Lung (tissue), 12 donors: ENCODE measurements around the gene GPATCH8. TPM values are rescaled to one million over a fixed set of nuclear protein-coding genes. Genes with fewer than 3 reads are reported as not detected.
"Not testable (repeated sequence)": the region's sequence is repeated elsewhere in the genome, so short reads cannot be mapped to it uniquely, and the experiment has no call there.

ENCODE experiments used
- ATAC-seq: fragments of 200-7000 bp; cut with Tn5 transposase; one replicate; pipeline ENCODE4 v1.9.1; 2020; ENCODE audit warnings: moderate number of reproducible peaks; ENCODE audit not compliant: insufficient read depth, low FRiP score
- DNase-seq, 3 donors: peaks; one replicate each; pipeline ENCODE4 v3.0.0-alpha.2; 2013 to 2017
- H3K27ac ChIP-seq, 2 donors: one replicate each; pipeline ENCODE4 v1.5.1; 2013; ENCODE audit warnings: mild to moderate bottlenecking in 2 of 2, moderate library complexity in 2 of 2, control low read depth in 1 of 2, inconsistent platforms in 1 of 2, low read depth in 1 of 2, low read length in 1 of 2
- H3K27me3 ChIP-seq, 3 donors: one replicate each; pipeline ENCODE4 v1.5.1; 2013; ENCODE audit warnings: low read length in 2 of 3; ENCODE audit not compliant: control insufficient read depth in 3 of 3, insufficient read depth in 3 of 3
- H3K36me3 ChIP-seq, 4 donors: one replicate each; pipeline ENCODE4 v1.5.1; 2013; ENCODE audit warnings: low read length in 4 of 4, mild to moderate bottlenecking in 1 of 4, moderate library complexity in 1 of 4; ENCODE audit not compliant: control insufficient read depth in 4 of 4, insufficient read depth in 4 of 4
- H3K4me1 ChIP-seq, 5 donors: one replicate each; pipeline ENCODE4 v1.5.1; 2013; ENCODE audit warnings: low read length in 5 of 5, mild to moderate bottlenecking in 2 of 5, moderate library complexity in 1 of 5; ENCODE audit not compliant: control insufficient read depth in 5 of 5, insufficient read depth in 5 of 5
- H3K4me3 ChIP-seq: one replicate; pipeline ENCODE4 v1.5.1; 2013; ENCODE audit warnings: mild to moderate bottlenecking, control low read depth, moderate library complexity
- H3K9ac ChIP-seq, 2 donors: one replicate each; pipeline ENCODE4 v1.5.1; 2013; ENCODE audit warnings: low read length in 2 of 2, control low read depth in 1 of 2; ENCODE audit not compliant: insufficient read depth in 1 of 2
- H3K9me3 ChIP-seq, 4 donors: one replicate each; pipeline ENCODE4 v1.5.1; 2013; ENCODE audit warnings: low read length in 3 of 4, mild to moderate bottlenecking in 1 of 4, moderate library complexity in 1 of 4; ENCODE audit not compliant: control insufficient read depth in 4 of 4, insufficient read depth in 3 of 4
- CTCF ChIP-seq: IDR thresholded peaks from 2 replicates; pipeline ENCODE4 v1.5.1; 2012; ENCODE audit warnings: mild to moderate bottlenecking; ENCODE audit errors: control extremely low read depth, extremely low read depth
- WGBS, 2 donors: extraction: QIAGEN DNeasy Blood & Tissue Kit; methylation state at CpG; one replicate each; pipeline ENCODE4 v1.1.7; 2013; 5-methylcytosine and 5-hydroxymethylcytosine counted together
- polyA plus RNA-seq, 2 donors: library from polyadenylated mRNA; stranded (reverse); fragments of 200-250 nt; gene quantifications; one replicate each; pipeline ENCODE4 v1.2.1, GENCODE V29; 2013
- total RNA-seq, 2 donors: library from RNA; depleted of rRNA in 1 of 2; stranded (reverse); fragments of >200 nt in 1 of 2; gene quantifications; one replicate each; pipeline ENCODE4 v1.2.1, GENCODE V29; 2014 to 2021
- donor health status: control.
- donor health status: control.
- donor health status: Bipolar disorder and iron deficiency.
- donor health status: healthy.
- donor health status: DM: yes; HTN: yes; CAD: no.

Gene GPATCH8
- total and polyA plus RNA-seq, 4 donors, result 8.9 to 62.0 (median 23.8) TPM

GRCh38 chr17:44372036-44372435 is 131.2 kb downstream of the GPATCH8 start:
- no peak for DNase-seq
- Histone ChIP-seq H3K27me3 (no peaks in the 10 kb centered on the region), H3K9ac (no peak overlapping the region), H3K4me1 (peaks cover 0 to 20% (median 7%) of the 10 kb centered on the region in 5 donors), H3K4me3 (no peak overlapping the region), H3K27ac (no peak overlapping the region), H3K9me3 (no peaks in the 10 kb centered on the region), H3K36me3 (no peaks in the 10 kb centered on the region)
- TF ChIP-seq CTCF, result no peak
- ATAC-seq, result no peak
- 78 to 90% methylated on average over 10 of the region's 10 CpGs for whole genome bisulfite sequencing, 2 donors

GRCh38 chr17:44369414-44370023 is 133.7 kb downstream of the GPATCH8 start:
- not testable (repeated sequence) for H3K9ac ChIP-seq, H3K36me3 ChIP-seq, H3K27ac ChIP-seq, H3K4me1 ChIP-seq, ATAC-seq, H3K4me3 ChIP-seq, H3K9me3 ChIP-seq, DNase-seq, H3K27me3 ChIP-seq
- 51 to 63% methylated on average over 17 of the region's 17 CpGs for WGBS, 2 donors

- WGBS, 2 donors, result 92 to 95% methylated on average over 36 to 42 of the region's 42 CpGs
These were observed 134.6 kb downstream of the GPATCH8 start for GRCh38 chr17:44368391-44369243.

DNA sequence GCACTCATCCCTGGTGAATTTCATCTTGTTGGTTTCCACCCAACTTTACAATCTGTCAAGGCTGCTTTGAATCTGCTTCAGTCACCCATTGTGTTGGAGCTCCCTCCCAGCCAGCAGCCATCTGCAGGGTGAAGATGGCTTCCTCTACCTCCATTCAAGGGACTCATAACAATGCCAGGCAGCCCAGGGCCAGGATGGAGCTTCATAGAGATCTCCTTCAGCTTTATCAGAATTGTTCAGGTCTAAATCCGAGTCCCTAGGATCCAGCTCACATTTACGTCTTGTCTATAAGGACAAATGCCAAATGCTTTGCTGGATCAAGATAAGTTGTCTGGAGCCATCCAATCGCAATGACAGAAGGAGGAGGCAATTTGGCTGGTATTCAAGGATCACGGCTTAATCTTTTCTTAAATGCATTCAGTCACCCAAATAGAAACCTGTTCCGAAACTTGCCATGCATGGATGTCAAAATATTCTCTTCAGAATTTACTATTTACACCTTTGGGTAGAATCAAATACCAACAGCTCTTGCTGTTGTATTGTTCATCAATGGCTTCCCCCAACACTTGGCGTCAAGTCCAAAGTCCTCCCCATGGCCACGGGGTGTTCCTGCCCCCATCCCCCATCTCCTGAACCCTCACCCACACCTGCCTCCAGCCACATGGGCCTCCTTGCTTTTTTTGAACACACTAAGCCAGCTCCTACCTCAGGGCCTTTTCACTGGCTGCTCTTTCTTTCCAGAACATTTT is 135.8 kb downstream of the GPATCH8 start:
- Histone ChIP-seq H3K9ac (no peak overlapping the region), H3K27me3 (peaks cover 0 to 3% (median 0%) of the 10 kb centered on the region in 3 donors), H3K27ac (no peak overlapping the region), H3K9me3 (no peaks in the 10 kb centered on the region), H3K36me3 (no peaks in the 10 kb centered on the region), H3K4me3 (no peak overlapping the region), H3K4me1 (peaks cover 0 to 8% (median 0%) of the 10 kb centered on the region in 5 donors)
- DNase-seq (peak in 1 of 3 donors; percentile 60), ATAC-seq (no peak)
- TF ChIP-seq CTCF, result no peak
- 77 to 89% methylated on average over 7 of the region's 7 CpGs for WGBS, 2 donors

More at GRCh38 chr17:44368391-44369243, 134.6 kb downstream of the GPATCH8 start:
- not testable (repeated sequence) for H3K27me3 ChIP-seq, H3K4me1 ChIP-seq, H3K9ac ChIP-seq, ATAC-seq, H3K4me3 ChIP-seq, H3K36me3 ChIP-seq, H3K9me3 ChIP-seq, DNase-seq, H3K27ac ChIP-seq

- WGBS, 2 donors, result 94% methylated on average over 5 of the region's 5 CpGs
- H3K9ac ChIP-seq, DNase-seq, H3K36me3 ChIP-seq, H3K9me3 ChIP-seq, ATAC-seq, H3K27me3 ChIP-seq, H3K27ac ChIP-seq, H3K4me3 ChIP-seq: not testable (repeated sequence)
- H3K4me1 ChIP-seq, result peaks cover 0 to 32% (median 9%) of the 10 kb centered on the region in 5 donors
These were observed 138.2 kb downstream of the GPATCH8 start for GRCh38 chr17:44365051-44365450.
